ENCODE results near the gene KCNQ5.

The KCNQ5 gene

DNA sequence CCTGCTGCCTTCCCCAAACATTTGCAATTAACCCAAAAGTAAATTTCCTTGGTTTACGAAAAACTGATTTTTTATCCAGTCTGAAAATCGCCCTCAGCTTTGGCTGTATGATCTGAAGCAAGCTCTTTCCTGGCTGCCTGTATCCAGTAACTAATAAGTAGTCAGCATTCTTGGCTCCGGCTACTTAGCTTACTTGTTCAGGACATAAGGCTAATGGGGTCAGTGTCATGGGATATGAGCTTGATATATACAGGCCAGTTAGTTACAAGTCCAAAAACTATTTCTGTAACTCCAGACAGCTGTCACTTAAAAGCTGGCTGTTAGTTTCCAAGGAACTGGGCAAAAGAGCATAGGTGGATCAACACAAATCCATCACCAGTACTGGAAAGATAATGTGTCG lies 547.2 kb downstream of the KCNQ5 start (continued):
- TF ChIP-seq ZNF121 (tag by site-specific recombination; IDR thresholded peaks at IDR 0.05) (no peak), SP7 (tag by site-specific recombination; IDR thresholded peaks at IDR 0.05) (no peak)

GRCh38 chr6:73169633-73170032 lies 547.8 kb downstream of the KCNQ5 start:
- H3K9me3 ChIP-seq (ENCODE audit: control insufficient read depth, insufficient read depth, low read depth, low read length) = no peaks in the 10 kb centered on the region
- H3K4me3 ChIP-seq (ENCODE audit: low read depth, low read length) = no peak overlapping the region
- ChIA-PET POLR2A (no interaction called here), CTCF (interaction anchor here (0.7 kb wide), 1 partner anchor 8 kb away, joined by 3 read pairs; no protein-coding TSS in a partner anchor)
- H3K36me3 ChIP-seq (ENCODE audit: control insufficient read depth in 2 of 2, insufficient read depth in 1 of 2, low read length in 2 of 2) = no peaks in the 10 kb centered on the region
- no peaks in the 10 kb centered on the region for H3K4me1 ChIP-seq (ENCODE audit: control insufficient read depth, insufficient read depth, low read length)
- H3K27ac ChIP-seq (ENCODE audit: extremely low read depth, low read depth, low read length) = no peak overlapping the region
- no peak for TF ChIP-seq ZNF571 (tag by site-specific recombination; IDR thresholded peaks at IDR 0.05)
- TF ChIP-seq ZNF404 (tag by site-specific recombination; IDR thresholded peaks at IDR 0.05) = no peak
- TF ChIP-seq ZNF596 (tag by site-specific recombination; IDR thresholded peaks at IDR 0.05) = no peak
- no peak for TF ChIP-seq ZNF561 (tag by site-specific recombination; IDR thresholded peaks at IDR 0.05; ENCODE audit: borderline replicate concordance)
- no peak for TF ChIP-seq ZNF157 (tag by site-specific recombination; IDR thresholded peaks at IDR 0.05)
- TF ChIP-seq PBX3 (CRISPR knock-in tag; IDR thresholded peaks at IDR 0.05) = no peak
- no peak for TF ChIP-seq ZNF558 (tag by site-specific recombination; IDR thresholded peaks at IDR 0.05)
- no peak for TF ChIP-seq HIC1 (tag by site-specific recombination; IDR thresholded peaks at IDR 0.05)
- TF ChIP-seq ZNF366 (tag by site-specific recombination; conservative IDR thresholded peaks at IDR 0.05) = no peak
- TF ChIP-seq ZNF670 (tag by site-specific recombination; IDR thresholded peaks at IDR 0.05; ENCODE audit: low read depth) = no peak
- TF ChIP-seq BCL6B (tag by site-specific recombination; IDR thresholded peaks at IDR 0.05) = no peak
- no peak for TF ChIP-seq ZNF19 (tag by site-specific recombination; IDR thresholded peaks at IDR 0.05; ENCODE audit: low read depth)
- TF ChIP-seq ZNF544 (tag by site-specific recombination; IDR thresholded peaks at IDR 0.05) = no peak
- TF ChIP-seq ZSCAN23 (tag by site-specific recombination; IDR thresholded peaks at IDR 0.05) = no peak
- TF ChIP-seq, protein P1, sequence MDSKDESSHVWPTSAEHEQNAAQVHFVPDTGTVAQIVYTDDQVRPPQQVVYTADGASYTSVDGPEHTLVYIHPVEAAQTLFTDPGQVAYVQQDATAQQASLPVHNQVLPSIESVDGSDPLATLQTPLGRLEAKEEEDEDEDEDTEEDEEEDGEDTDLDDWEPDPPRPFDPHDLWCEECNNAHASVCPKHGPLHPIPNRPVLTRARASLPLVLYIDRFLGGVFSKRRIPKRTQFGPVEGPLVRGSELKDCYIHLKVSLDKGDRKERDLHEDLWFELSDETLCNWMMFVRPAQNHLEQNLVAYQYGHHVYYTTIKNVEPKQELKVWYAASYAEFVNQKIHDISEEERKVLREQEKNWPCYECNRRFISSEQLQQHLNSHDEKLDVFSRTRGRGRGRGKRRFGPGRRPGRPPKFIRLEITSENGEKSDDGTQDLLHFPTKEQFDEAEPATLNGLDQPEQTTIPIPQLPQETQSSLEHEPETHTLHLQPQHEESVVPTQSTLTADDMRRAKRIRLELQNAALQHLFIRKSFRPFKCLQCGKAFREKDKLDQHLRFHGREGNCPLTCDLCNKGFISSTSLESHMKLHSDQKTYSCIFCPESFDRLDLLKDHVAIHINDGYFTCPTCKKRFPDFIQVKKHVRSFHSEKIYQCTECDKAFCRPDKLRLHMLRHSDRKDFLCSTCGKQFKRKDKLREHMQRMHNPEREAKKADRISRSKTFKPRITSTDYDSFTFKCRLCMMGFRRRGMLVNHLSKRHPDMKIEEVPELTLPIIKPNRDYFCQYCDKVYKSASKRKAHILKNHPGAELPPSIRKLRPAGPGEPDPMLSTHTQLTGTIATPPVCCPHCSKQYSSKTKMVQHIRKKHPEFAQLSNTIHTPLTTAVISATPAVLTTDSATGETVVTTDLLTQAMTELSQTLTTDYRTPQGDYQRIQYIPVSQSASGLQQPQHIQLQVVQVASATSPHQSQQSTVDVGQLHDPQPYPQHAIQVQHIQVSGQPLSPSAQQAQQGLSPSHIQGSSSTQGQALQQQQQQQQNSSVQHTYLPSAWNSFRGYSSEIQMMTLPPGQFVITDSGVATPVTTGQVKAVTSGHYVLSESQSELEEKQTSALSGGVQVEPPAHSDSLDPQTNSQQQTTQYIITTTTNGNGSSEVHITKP (tag by site-specific recombination; IDR thresholded peaks at IDR 0.05) = no peak
- TF ChIP-seq ZNF660 (tag by site-specific recombination; IDR thresholded peaks at IDR 0.05) = no peak
- TF ChIP-seq ZNF311 (tag by site-specific recombination; IDR thresholded peaks at IDR 0.05; ENCODE audit: borderline replicate concordance) = no peak
- TF ChIP-seq REPIN1 (tag by site-specific recombination; IDR thresholded peaks at IDR 0.05; ENCODE audit: low read depth) = no peak

All from HEK293 (cell line).